ENCODE measurements around the gene HBG2. TPM values are rescaled to one million over a fixed set of nuclear protein-coding genes. Genes with fewer than 3 reads are reported as not detected.

HBG2 gene
- total RNA-seq, 4 donors from 2014 or later, result not detected

DNA sequence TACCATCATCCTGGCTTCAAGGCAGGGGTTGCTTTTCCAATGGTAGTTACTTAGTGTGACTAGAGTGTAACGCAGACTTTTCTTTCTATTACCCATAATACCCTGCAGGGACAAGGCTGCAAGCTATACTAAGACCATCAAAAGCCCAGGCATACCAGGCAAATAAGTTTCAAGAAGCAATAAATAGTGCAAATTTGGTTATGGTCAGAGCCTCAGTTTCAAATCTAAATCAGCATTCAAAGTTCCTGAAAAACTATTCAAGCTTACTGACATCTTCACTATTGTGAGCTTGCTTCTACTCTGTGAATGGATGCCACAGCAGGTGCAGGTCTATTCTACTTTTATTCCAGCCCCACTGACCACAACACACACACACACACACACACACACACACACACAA is 25.2 kb downstream of the HBG2 start:
- TF ChIP-seq POLR2A (IDR thresholded peaks at IDR 0.05), result no peak
- TF ChIP-seq, protein P1, sequence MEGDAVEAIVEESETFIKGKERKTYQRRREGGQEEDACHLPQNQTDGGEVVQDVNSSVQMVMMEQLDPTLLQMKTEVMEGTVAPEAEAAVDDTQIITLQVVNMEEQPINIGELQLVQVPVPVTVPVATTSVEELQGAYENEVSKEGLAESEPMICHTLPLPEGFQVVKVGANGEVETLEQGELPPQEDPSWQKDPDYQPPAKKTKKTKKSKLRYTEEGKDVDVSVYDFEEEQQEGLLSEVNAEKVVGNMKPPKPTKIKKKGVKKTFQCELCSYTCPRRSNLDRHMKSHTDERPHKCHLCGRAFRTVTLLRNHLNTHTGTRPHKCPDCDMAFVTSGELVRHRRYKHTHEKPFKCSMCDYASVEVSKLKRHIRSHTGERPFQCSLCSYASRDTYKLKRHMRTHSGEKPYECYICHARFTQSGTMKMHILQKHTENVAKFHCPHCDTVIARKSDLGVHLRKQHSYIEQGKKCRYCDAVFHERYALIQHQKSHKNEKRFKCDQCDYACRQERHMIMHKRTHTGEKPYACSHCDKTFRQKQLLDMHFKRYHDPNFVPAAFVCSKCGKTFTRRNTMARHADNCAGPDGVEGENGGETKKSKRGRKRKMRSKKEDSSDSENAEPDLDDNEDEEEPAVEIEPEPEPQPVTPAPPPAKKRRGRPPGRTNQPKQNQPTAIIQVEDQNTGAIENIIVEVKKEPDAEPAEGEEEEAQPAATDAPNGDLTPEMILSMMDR (IDR thresholded peaks at IDR 0.05), result no peak
- 79 to 95% methylated on average over 1 of the region's 1 CpG for WGBS, 2 donors
- Histone ChIP-seq H3K9me3 (no peaks in the 10 kb centered on the region), H3K36me3 (no peaks in the 10 kb centered on the region), H3K27me3 (no peaks in the 10 kb centered on the region), H3K4me3 (replicated peaks in 1 of 3) (no peak overlapping the region), H3K27ac (no peak overlapping the region), H3K4me1 (no peaks in the 10 kb centered on the region)
- intact Hi-C loops (cut with DNase I), result no loop called here
- DNase-seq, result no peak

DNA sequence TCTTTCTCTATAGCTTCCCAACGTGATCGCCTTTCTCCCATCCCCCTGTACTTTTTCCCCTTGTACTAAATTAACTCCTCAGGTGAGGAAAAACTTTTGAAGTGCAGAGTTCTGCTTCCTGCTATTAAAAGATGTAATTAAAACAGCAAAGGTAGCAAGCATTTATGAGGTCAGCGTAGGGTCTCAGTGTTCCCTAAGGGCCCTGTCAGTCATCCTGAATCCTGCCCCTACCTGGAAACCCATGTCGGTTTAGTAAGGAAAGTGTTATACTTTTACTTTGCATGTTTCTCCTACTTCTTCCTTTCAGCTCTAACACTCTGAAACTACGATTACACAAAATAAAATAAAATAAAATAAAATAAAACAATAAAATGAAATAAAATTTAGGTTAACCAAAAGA is 26.5 kb downstream of the HBG2 start:
- Histone ChIP-seq H3K27ac (no peak overlapping the region), H3K36me3 (no peaks in the 10 kb centered on the region), H3K9me3 (no peaks in the 10 kb centered on the region), H3K4me1 (no peaks in the 10 kb centered on the region), H3K27me3 (no peaks in the 10 kb centered on the region), H3K4me3 (replicated peaks in 1 of 3) (no peak overlapping the region)
- TF ChIP-seq POLR2A (IDR thresholded peaks at IDR 0.05), result no peak
- TF ChIP-seq, protein P1 (IDR thresholded peaks at IDR 0.05), result no peak
- no peak for DNase-seq
- WGBS, 2 donors, result 63 to 64% methylated on average over 5 of the region's 5 CpGs
- intact Hi-C loops (cut with DNase I), result no loop called here

DNA sequence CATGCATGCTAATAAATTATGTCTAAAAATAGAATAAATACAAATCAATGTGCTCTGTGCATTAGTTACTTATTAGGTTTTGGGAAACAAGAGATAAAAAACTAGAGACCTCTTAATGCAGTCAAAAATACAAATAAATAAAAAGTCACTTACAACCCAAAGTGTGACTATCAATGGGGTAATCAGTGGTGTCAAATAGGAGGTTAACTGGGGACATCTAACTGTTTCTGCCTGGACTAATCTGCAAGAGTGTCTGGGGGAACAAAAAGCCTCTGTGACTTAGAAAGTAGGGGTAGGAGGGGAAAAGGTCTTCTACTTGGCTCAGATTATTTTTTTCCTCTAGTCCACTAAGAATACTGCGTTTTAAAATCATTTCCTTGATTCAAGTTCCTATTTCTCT is 26.9 kb downstream of the HBG2 start:
- no peak for TF ChIP-seq POLR2A (IDR thresholded peaks at IDR 0.05)
- TF ChIP-seq, protein P1 (IDR thresholded peaks at IDR 0.05), result no peak
- no peak for DNase-seq
- 40 to 45% methylated on average over 1 of the region's 1 CpG for WGBS, 2 donors
- no peaks in the 10 kb centered on the region for H3K9me3 ChIP-seq
- no peak overlapping the region for H3K27ac ChIP-seq
- intact Hi-C loops (cut with DNase I), result no loop called here
- H3K4me3 ChIP-seq (replicated peaks in 1 of 3), result no peak overlapping the region
- H3K27me3 ChIP-seq, result no peaks in the 10 kb centered on the region
- H3K4me1 ChIP-seq, result no peaks in the 10 kb centered on the region
- no peaks in the 10 kb centered on the region for H3K36me3 ChIP-seq

DNA sequence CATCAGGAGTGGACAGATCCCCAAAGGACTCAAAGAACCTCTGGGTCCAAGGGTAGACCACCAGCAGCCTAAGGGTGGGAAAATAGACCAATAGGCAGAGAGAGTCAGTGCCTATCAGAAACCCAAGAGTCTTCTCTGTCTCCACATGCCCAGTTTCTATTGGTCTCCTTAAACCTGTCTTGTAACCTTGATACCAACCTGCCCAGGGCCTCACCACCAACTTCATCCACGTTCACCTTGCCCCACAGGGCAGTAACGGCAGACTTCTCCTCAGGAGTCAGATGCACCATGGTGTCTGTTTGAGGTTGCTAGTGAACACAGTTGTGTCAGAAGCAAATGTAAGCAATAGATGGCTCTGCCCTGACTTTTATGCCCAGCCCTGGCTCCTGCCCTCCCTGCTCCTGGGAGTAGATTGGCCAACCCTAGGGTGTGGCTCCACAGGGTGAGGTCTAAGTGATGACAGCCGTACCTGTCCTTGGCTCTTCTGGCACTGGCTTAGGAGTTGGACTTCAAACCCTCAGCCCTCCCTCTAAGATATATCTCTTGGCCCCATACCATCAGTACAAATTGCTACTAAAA is 27.8 kb downstream of the HBG2 start, which contains the start of gene HBB:
Gene HBB, minus strand, starts transcription at position 340 of the 579 bp plus-strand sequence. Its CDS starts 50 bp downstream, at position 290.
- no peak for TF ChIP-seq POLR2A (IDR thresholded peaks at IDR 0.05)
- TF ChIP-seq, protein P1 (IDR thresholded peaks at IDR 0.05), result no peak
- no peak for DNase-seq
- H3K27ac ChIP-seq, result no peak within 1 kb of the TSS
- H3K27me3 ChIP-seq, result no peaks in the 10 kb centered on the region
- H3K36me3 ChIP-seq, result no peaks in the 10 kb centered on the region
- intact Hi-C loops (cut with DNase I), result no loop called here
- H3K4me3 ChIP-seq (replicated peaks in 1 of 3), result no peak within 1 kb of the TSS
- no peaks in the 10 kb centered on the region for H3K4me1 ChIP-seq
- H3K9me3 ChIP-seq, result no peaks in the 10 kb centered on the region
- 88 to 92% methylated on average over 3 of the region's 3 CpGs for WGBS, 2 donors

DNA sequence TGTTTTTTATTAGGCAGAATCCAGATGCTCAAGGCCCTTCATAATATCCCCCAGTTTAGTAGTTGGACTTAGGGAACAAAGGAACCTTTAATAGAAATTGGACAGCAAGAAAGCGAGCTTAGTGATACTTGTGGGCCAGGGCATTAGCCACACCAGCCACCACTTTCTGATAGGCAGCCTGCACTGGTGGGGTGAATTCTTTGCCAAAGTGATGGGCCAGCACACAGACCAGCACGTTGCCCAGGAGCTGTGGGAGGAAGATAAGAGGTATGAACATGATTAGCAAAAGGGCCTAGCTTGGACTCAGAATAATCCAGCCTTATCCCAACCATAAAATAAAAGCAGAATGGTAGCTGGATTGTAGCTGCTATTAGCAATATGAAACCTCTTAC is 29.1 kb downstream of the HBG2 start:
- 64 to 82% methylated on average over 2 of the region's 2 CpGs for WGBS, 2 donors
- TF ChIP-seq POLR2A (IDR thresholded peaks at IDR 0.05), result no peak
- TF ChIP-seq, protein P1 (IDR thresholded peaks at IDR 0.05), result no peak
- H3K9me3 ChIP-seq, result no peaks in the 10 kb centered on the region
- H3K27me3 ChIP-seq, result no peaks in the 10 kb centered on the region
- H3K4me1 ChIP-seq, result no peaks in the 10 kb centered on the region
- DNase-seq, result no peak
- no peaks in the 10 kb centered on the region for H3K36me3 ChIP-seq
- intact Hi-C loops (cut with DNase I), result no loop called here
- H3K4me3 ChIP-seq (replicated peaks in 1 of 3), result no peak overlapping the region
- no peak overlapping the region for H3K27ac ChIP-seq

Data from thyroid gland (tissue), 4 donors.